CD4-positive, CD25-positive, alpha-beta regulatory T cell (primary cell): Measurements from ENCODE around the gene RPL13. TPM values are rescaled to one million over a fixed set of nuclear protein-coding genes. Genes with fewer than 3 reads are reported as not detected.

ENCODE experiments used
- ATAC-seq, 2 donors: fragments of 150-1000 bp; cut with Tn5 transposase; one replicate each; pipeline ENCODE4 v1.10.0; 2021; ENCODE audit warnings: low read depth in 2 of 2, moderate number of reproducible peaks in 2 of 2, moderate library complexity in 1 of 2
- DNase-seq, 3 donors: peaks; one replicate each; pipeline versions ENCODE4 v3.0.0 to v3.0.0-alpha.2; 2012 to 2022; ENCODE audit warnings: mixed read lengths in 1 of 3
- H3K27ac ChIP-seq: one replicate; pipeline ENCODE4 v1.7.0; 2013; ENCODE audit warnings: mild to moderate bottlenecking, low read length; ENCODE audit not compliant: insufficient read depth, poor library complexity, severe bottlenecking
- H3K27me3 ChIP-seq: one replicate; pipeline ENCODE4 v1.7.0; 2013; ENCODE audit warnings: low read length; ENCODE audit not compliant: control insufficient read depth, insufficient read depth
- H3K36me3 ChIP-seq: one replicate; pipeline ENCODE4 v1.7.0; 2013; ENCODE audit warnings: mild to moderate bottlenecking, low read length, moderate library complexity; ENCODE audit not compliant: control insufficient read depth, insufficient read depth
- H3K4me1 ChIP-seq: 2 replicates; pipeline ENCODE4 v1.7.0; 2013; ENCODE audit warnings: mild to moderate bottlenecking, low read length; ENCODE audit not compliant: insufficient read depth, control insufficient read depth, poor library complexity, severe bottlenecking
- H3K4me3 ChIP-seq: one replicate; pipeline ENCODE4 v1.7.0; 2013; ENCODE audit warnings: low read depth, mild to moderate bottlenecking, low read length, moderate library complexity
- H3K9me3 ChIP-seq, 2 experiments: 1 replicate in 1 of 2; 2 replicates in 1 of 2; pipeline ENCODE4 v1.7.0; 2013; ENCODE audit warnings: low read length in 2 of 2, mild to moderate bottlenecking in 1 of 2, moderate library complexity in 1 of 2; ENCODE audit not compliant: control insufficient read depth in 2 of 2
- H3K27ac Mint-ChIP-seq, 3 donors: one replicate each; pipeline ENCODE4 v1.8.0; 2020 to 2022; ENCODE audit warnings: mild to moderate bottlenecking in 3 of 3, mixed read lengths in 3 of 3, moderate library complexity in 2 of 3
- H3K27me3 Mint-ChIP-seq: one replicate; pipeline ENCODE4 v1.8.0; 2022; ENCODE audit warnings: mild to moderate bottlenecking, mixed read lengths
- H3K36me3 Mint-ChIP-seq: one replicate; pipeline ENCODE4 v1.8.0; 2020; ENCODE audit warnings: mixed read lengths
- H3K4me1 Mint-ChIP-seq, 4 donors: one replicate each; pipeline ENCODE4 v1.8.0; 2020 to 2022; ENCODE audit warnings: mixed read lengths in 4 of 4, mild to moderate bottlenecking in 1 of 4
- H3K4me3 Mint-ChIP-seq, 4 donors: one replicate each; pipeline ENCODE4 v1.8.0; 2020 to 2022; ENCODE audit warnings: mild to moderate bottlenecking in 4 of 4, mixed read lengths in 4 of 4, moderate library complexity in 3 of 4
- H3K9me3 Mint-ChIP-seq, 7 donors: one replicate each; pipeline ENCODE4 v1.8.0; 2020 to 2022; ENCODE audit warnings: mixed read lengths in 7 of 7, mild to moderate bottlenecking in 3 of 7, moderate library complexity in 2 of 7
- polyA plus RNA-seq, 4 donors: library from polyadenylated mRNA; unstranded; fragments of 300-500 nt; fragmentation: Illumina TruSeq; gene quantifications; one replicate each; pipeline ENCODE4 v1.2.3, GENCODE V29; 2021
- total RNA-seq: library from RNA; stranded (reverse); gene quantifications from one replicate; pipeline ENCODE4 v1.2.3, GENCODE V29; 2022

The RPL13 gene
- total and polyA plus RNA-seq, 5 donors from 2014 or later: 3,164 to 6,519 (median 4,220) TPM

- peaks cover 0 to 15% (median 3%) of the 10 kb centered on the region in 4 donors for H3K4me1 Mint-ChIP-seq
- peaks cover 16% of the 10 kb centered on the region for H3K36me3 Mint-ChIP-seq
- H3K36me3 ChIP-seq: peaks cover 32% of the 10 kb centered on the region
- H3K27me3 Mint-ChIP-seq: no peaks in the 10 kb centered on the region
- no peaks in the 10 kb centered on the region for H3K9me3 Mint-ChIP-seq
- H3K4me1 ChIP-seq: peaks cover 3% of the 10 kb centered on the region
- H3K27ac ChIP-seq: no peak overlapping the region
- no peak overlapping the region for H3K4me3 ChIP-seq
- no peaks in the 10 kb centered on the region for H3K9me3 ChIP-seq
- DNase-seq (no peak), ATAC-seq (no peak)
- H3K27me3 ChIP-seq: no peaks in the 10 kb centered on the region
- H3K27ac Mint-ChIP-seq: no peak overlapping the region
- no peak overlapping the region for H3K4me3 Mint-ChIP-seq
Measured at GRCh38 chr16:89552329-89552728, 8.2 kb upstream of the RPL13 start.

DNA sequence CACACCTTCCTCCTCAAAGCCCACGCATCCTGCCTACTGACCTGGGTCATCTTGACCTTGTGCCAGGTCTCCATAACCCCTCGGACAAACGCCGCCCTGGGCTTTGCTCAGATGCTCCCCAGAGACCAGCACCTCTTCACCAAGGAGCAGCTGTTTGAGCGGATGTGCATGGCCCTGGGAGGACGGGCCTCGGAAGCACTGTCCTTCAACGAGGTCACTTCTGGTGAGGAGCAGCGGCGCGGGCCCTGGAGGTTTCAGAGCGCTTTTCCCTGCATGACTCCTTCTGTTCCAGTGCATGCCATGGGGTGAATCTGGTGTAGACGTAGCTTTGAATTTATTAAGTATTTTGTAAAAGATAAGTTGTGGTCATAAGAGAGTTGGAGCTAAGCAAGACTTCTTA, 7.6 kb upstream of the RPL13 start:
- Mint-ChIP-seq H3K4me1 (peaks cover 5 to 20% (median 7%) of the 10 kb centered on the region in 4 donors), H3K27ac (peak overlapping the region in 1 of 3 donors; percentile 40), H3K4me3 (no peak overlapping the region), H3K36me3 (peaks cover 16% of the 10 kb centered on the region), H3K27me3 (no peaks in the 10 kb centered on the region), H3K9me3 (no peaks in the 10 kb centered on the region)
- Histone ChIP-seq H3K4me3 (no peak overlapping the region), H3K27ac (no peak overlapping the region), H3K27me3 (no peaks in the 10 kb centered on the region), H3K4me1 (peaks cover 4% of the 10 kb centered on the region), H3K9me3 (no peaks in the 10 kb centered on the region), H3K36me3 (peaks cover 29% of the 10 kb centered on the region)
- DNase-seq (no peak), ATAC-seq (no peak)

GRCh38 chr16:89553733-89554132, 6.7 kb upstream of the RPL13 start:
- peaks cover 4% of the 10 kb centered on the region for H3K4me1 ChIP-seq
- H3K4me3 Mint-ChIP-seq: peak overlapping the region in 1 of 4 donors; percentile 32
- peaks cover 5 to 18% (median 7%) of the 10 kb centered on the region in 4 donors for H3K4me1 Mint-ChIP-seq
- H3K27ac ChIP-seq: no peak overlapping the region
- ATAC-seq: no peak
- no peak for DNase-seq
- no peaks in the 10 kb centered on the region for H3K27me3 Mint-ChIP-seq
- no peaks in the 10 kb centered on the region for H3K9me3 Mint-ChIP-seq
- H3K27ac Mint-ChIP-seq: no peak overlapping the region
- H3K36me3 ChIP-seq: peaks cover 22% of the 10 kb centered on the region
- H3K9me3 ChIP-seq: no peaks in the 10 kb centered on the region
- peaks cover 16% of the 10 kb centered on the region for H3K36me3 Mint-ChIP-seq
- no peaks in the 10 kb centered on the region for H3K27me3 ChIP-seq
- no peak overlapping the region for H3K4me3 ChIP-seq

DNA sequence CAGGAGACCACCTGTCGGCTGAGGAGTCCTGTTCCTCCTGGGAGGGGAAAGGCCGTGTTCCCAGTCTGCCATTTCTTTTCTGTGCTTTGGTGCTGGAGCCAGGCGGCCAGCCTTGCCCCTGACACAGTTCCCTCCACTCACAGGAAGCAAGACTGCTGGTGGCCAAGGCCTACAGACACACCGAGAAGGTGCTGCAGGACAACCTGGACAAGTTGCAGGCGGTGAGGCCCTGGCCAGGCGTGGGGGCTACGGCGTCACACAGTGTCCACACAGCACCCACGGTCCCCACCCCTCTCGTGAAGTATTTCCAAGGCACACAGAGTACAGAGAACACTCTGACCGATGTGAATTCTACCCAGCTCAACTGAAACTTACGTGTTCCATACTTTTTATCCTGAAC, 6.1 kb upstream of the RPL13 start:
- no peak for ATAC-seq
- Mint-ChIP-seq H3K9me3 (no peaks in the 10 kb centered on the region), H3K27ac (no peak overlapping the region), H3K36me3 (peaks cover 11% of the 10 kb centered on the region), H3K4me1 (peaks cover 5 to 12% (median 5%) of the 10 kb centered on the region in 4 donors), H3K27me3 (no peaks in the 10 kb centered on the region), H3K4me3 (no peak overlapping the region)
- H3K4me1 ChIP-seq: peaks cover 4% of the 10 kb centered on the region
- H3K27me3 ChIP-seq: no peaks in the 10 kb centered on the region
- no peaks in the 10 kb centered on the region for H3K9me3 ChIP-seq
- no peak for DNase-seq
- H3K4me3 ChIP-seq: no peak overlapping the region
- no peak overlapping the region for H3K27ac ChIP-seq
- H3K36me3 ChIP-seq: peaks cover 22% of the 10 kb centered on the region

DNA sequence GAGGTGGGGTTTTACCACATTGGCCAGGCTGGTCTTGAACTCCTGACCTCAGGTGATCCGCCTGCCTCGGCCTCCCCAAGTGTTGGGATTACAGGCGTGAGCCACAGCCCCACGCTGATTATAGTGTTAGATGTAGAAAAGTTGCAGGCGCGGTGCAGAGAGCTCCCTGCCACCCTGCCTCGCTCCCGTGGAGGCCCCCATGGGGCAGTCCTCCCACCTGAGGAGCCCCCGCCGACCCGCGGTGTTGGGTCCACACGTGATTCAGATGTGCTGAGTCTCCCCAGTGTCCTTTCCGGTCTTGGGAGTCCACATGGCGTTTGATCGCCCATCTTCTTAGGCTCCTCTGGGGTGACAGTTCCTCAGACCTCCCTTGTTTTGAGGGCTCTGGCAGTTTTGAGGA, 5.2 kb upstream of the RPL13 start:
- Mint-ChIP-seq H3K27ac (no peak overlapping the region), H3K9me3 (no peaks in the 10 kb centered on the region), H3K36me3 (peaks cover 7% of the 10 kb centered on the region), H3K4me1 (peaks cover 5 to 11% (median 8%) of the 10 kb centered on the region in 4 donors), H3K27me3 (peaks cover 4% of the 10 kb centered on the region), H3K4me3 (no peak overlapping the region)
- no peak overlapping the region for H3K27ac ChIP-seq
- ATAC-seq (no peak), DNase-seq (no peak)
- no peaks in the 10 kb centered on the region for H3K9me3 ChIP-seq
- peaks cover 20% of the 10 kb centered on the region for H3K36me3 ChIP-seq
- H3K4me1 ChIP-seq: peaks cover 4% of the 10 kb centered on the region
- H3K27me3 ChIP-seq: no peaks in the 10 kb centered on the region
- H3K4me3 ChIP-seq: no peak overlapping the region

DNA sequence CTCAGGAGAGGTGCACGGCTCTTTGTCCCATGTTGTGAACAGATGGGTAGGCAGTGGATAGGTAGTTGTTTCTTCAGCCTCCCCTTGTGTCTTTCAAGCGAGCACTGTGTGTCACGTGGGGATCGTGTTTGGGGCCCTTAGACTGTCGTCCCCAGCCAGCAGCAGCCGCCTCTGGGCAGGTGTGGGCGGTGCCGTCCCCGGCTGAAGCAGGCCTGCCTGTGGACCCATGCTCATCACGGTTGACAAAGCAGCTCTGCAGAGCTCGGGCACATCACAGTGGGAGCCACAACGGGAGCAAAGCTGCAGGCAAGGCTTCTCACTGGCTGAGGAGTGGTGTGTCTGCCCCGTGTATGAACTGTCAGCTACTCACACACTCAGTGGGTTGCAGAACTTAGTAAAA, 4.7 kb upstream of the RPL13 start:
- Mint-ChIP-seq H3K27ac (no peak overlapping the region), H3K36me3 (peaks cover 7% of the 10 kb centered on the region)
- ATAC-seq: no peak

GRCh38 chr16:89556750-89557689, 3.5 kb upstream of the RPL13 start:
- Mint-ChIP-seq H3K4me1 (peaks cover 9 to 18% (median 15%) of the 10 kb centered on the region in 4 donors), H3K36me3 (peaks cover 14% of the 10 kb centered on the region), H3K9me3 (no peaks in the 10 kb centered on the region), H3K4me3 (peak overlapping the region; percentile 62 to 93 (median 82)), H3K27ac (peak overlapping the region; percentile 54 to 86 (median 65)), H3K27me3 (peaks cover 4% of the 10 kb centered on the region)
- H3K9me3 ChIP-seq: no peaks in the 10 kb centered on the region
- peaks cover 15% of the 10 kb centered on the region for H3K36me3 ChIP-seq
- peaks cover 14% of the 10 kb centered on the region for H3K4me1 ChIP-seq
- no peaks in the 10 kb centered on the region for H3K27me3 ChIP-seq
- ATAC-seq: peak in 1 of 2 donors; percentile 21
- no peak overlapping the region for H3K27ac ChIP-seq
- DNase-seq: peak; percentile 60 to 83 (median 71)
- H3K4me3 ChIP-seq: no peak overlapping the region

More for the DNA sequence above, 4.7 kb upstream of the RPL13 start:
- H3K4me1 Mint-ChIP-seq: peaks cover 5 to 13% (median 8%) of the 10 kb centered on the region in 4 donors
- H3K27ac ChIP-seq: no peak overlapping the region
- H3K9me3 Mint-ChIP-seq: no peaks in the 10 kb centered on the region
- H3K4me1 ChIP-seq: peaks cover 4% of the 10 kb centered on the region
- H3K4me3 Mint-ChIP-seq: peak overlapping the region in 1 of 4 donors; percentile 38
- peaks cover 4% of the 10 kb centered on the region for H3K27me3 Mint-ChIP-seq
- no peaks in the 10 kb centered on the region for H3K27me3 ChIP-seq
- peaks cover 18% of the 10 kb centered on the region for H3K36me3 ChIP-seq
- no peak overlapping the region for H3K4me3 ChIP-seq
- H3K9me3 ChIP-seq: no peaks in the 10 kb centered on the region
- no peak for DNase-seq
